HG02623 (cell line): ENCODE measurements around the gene EFCAB5.
"Not testable (repeated sequence)": the region's sequence is repeated elsewhere in the genome, so short reads cannot be mapped to it uniquely, and the experiment has no call there.

ENCODE experiments used
- ATAC-seq: cut with Tn5 transposase; IDR thresholded peaks from one replicate; pipeline ENCODE4 v1.9.1; 2021; ENCODE audit warnings: moderate library complexity; ENCODE audit not compliant: unreplicated experiment

EFCAB5 gene

GRCh38 chr17:29941334-29941733 lies at the start of gene EFCAB5:
TSS of gene EFCAB5 (plus strand) at chr17:29941634. CDS start at chr17:29941797, 163 bp downstream.
- no peak for ATAC-seq

GRCh38 chr17:29892201-29892600 lies 49.2 kb upstream of the EFCAB5 start:
- ATAC-seq = no peak

- ATAC-seq = not testable (repeated sequence)
These were observed 44.3 kb upstream of the EFCAB5 start for GRCh38 chr17:29897136-29897535.

GRCh38 chr17:29903471-29903870 lies 38.0 kb upstream of the EFCAB5 start:
- no peak for ATAC-seq

- no peak for ATAC-seq
These were observed 36.2 kb upstream of the EFCAB5 start for GRCh38 chr17:29905086-29905878.

- ATAC-seq = no peak
These were observed 35.6 kb upstream of the EFCAB5 start for GRCh38 chr17:29905879-29906167.

GRCh38 chr17:29906969-29907368 lies 34.5 kb upstream of the EFCAB5 start:
- ATAC-seq = no peak

GRCh38 chr17:29909236-29910003 lies 32.0 kb upstream of the EFCAB5 start:
- ATAC-seq = no peak

GRCh38 chr17:29911641-29912177 lies 29.7 kb upstream of the EFCAB5 start:
- ATAC-seq = no peak

GRCh38 chr17:29914819-29915537 lies 26.5 kb upstream of the EFCAB5 start:
- no peak for ATAC-seq

GRCh38 chr17:29918016-29918415 lies 23.4 kb upstream of the EFCAB5 start:
- no peak for ATAC-seq

- ATAC-seq = no peak
These were observed 22.2 kb upstream of the EFCAB5 start for GRCh38 chr17:29918922-29919856.

- ATAC-seq = no peak
These were observed 16.6 kb upstream of the EFCAB5 start for GRCh38 chr17:29924786-29925185.

- ATAC-seq = no peak
These were observed 13.9 kb upstream of the EFCAB5 start for GRCh38 chr17:29927546-29927945.

- ATAC-seq = peak; percentile 5
These were observed 12.4 kb upstream of the EFCAB5 start for GRCh38 chr17:29929006-29929532.

GRCh38 chr17:29929533-29930408 lies 11.7 kb upstream of the EFCAB5 start, which contains the start of gene SSH2:
TSS of gene SSH2 (minus strand) at chr17:29930228. CDS start at chr17:29930000, 228 bp downstream.
- ATAC-seq = peak; percentile 50

GRCh38 chr17:29930409-29931010 lies 10.9 kb upstream of the EFCAB5 start:
- ATAC-seq = no peak

- peak; percentile 54 for ATAC-seq
These were observed 10.1 kb upstream of the EFCAB5 start for GRCh38 chr17:29931231-29931932.
